ENCODE measurements around the gene OR10K2. TPM values are rescaled to one million over a fixed set of nuclear protein-coding genes. Genes with fewer than 3 reads are reported as not detected.
A peak's percentile ranks its signal among the peaks of the same experiment; 100 is the strongest.

OR10K2 gene
- total and polyA plus RNA-seq, 7 experiments from 2014 or later = not detected

DNA sequence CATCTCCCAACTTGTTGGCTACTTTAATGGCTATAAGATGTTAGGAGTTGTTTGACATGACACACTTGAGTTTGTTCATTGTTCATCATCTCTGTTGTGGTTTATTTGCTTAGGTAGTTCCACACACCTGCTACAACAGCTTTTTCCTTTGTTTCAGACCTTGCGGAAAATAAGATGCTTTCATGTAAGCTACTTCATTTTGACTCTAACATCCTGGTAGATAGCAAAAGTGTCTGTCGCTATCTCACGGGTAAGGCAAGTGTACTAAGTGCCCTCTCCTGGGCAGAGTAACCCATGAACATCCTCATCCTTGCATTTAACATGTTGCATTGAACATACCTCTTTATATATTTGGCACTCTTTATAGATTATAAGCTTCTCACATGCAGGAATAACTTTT, 25.2 kb downstream of the OR10K2 start:
- Histone ChIP-seq H3K36me3 (ENCODE audit: control insufficient read depth in 2 of 3, insufficient read depth in 3 of 3, low read length in 3 of 3) (no peaks in the 10 kb centered on the region), H3K27ac (ENCODE audit: low read depth, low read length) (no peak overlapping the region), H3K27me3 (ENCODE audit: control insufficient read depth in 2 of 2, insufficient read depth in 2 of 2, low read length in 2 of 2) (no peaks in the 10 kb centered on the region), H3K9me3 (ENCODE audit: control insufficient read depth in 2 of 3, low read length in 3 of 3) (no peaks in the 10 kb centered on the region), H3K4me1 (ENCODE audit: control insufficient read depth in 2 of 2, insufficient read depth in 2 of 2, low read length in 2 of 2) (no peaks in the 10 kb centered on the region), H3K4me3 (ENCODE audit: low read length) (no peak overlapping the region)
- ATAC-seq = no peak
- CTCF ChIA-PET = no interaction called here
- peak in 1 of 9 donors; percentile 15 for DNase-seq
- Mint-ChIP-seq H3K27ac (no peak overlapping the region), H3K9me3 (peaks cover 0 to 3% (median 0%) of the 10 kb centered on the region in 11 donors), H3K36me3 (no peaks in the 10 kb centered on the region), H3K4me1 (peaks cover 0 to 13% (median 4%) of the 10 kb centered on the region in 7 donors), H3K27me3 (peaks cover 23 to 49% (median 39%) of the 10 kb centered on the region in 5 donors), H3K4me3 (no peak overlapping the region)
- intact Hi-C loops (cut with micrococcal nuclease) = no loop called here
- POLR2A ChIA-PET = no interaction called here

DNA sequence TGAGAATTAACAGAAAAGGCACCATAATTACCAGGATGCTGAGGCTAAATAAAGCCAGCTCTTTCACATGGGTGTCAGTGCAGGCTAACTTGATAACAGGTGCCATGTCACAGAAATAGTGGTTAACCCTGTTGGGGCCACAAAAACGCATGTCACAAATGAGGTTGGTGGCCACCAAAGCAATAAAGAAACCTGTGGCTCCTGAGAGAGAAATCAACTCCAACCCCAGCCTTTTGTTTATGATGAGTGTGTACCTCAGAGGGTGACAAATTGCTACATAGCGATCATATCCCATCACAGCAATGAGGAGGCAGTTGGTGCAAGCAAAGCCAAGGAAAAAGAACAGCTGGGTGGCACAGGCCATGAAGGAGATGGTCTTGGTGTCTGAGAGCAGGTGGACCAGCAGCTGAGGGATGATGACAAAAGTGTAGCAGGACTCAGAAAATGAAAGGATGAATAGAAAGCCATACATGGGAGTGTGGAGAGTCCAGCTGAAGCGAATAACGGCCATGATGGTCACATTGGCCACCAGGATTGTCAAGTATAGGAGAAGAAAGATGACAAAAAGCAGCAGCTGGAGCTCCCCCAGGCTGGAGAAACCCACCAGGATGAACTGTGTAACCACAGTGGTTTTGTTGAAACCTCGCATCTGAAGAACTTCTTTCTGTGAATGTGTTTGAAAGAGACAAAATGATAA, 27.1 kb downstream of the OR10K2 start, which contains the start of gene OR10T2:
Gene OR10T2 (minus strand): TSS at position 649 of the 697 bp plus-strand sequence. CDS start 0 bp downstream, at position 649.
- Mint-ChIP-seq H3K27ac (no peak within 1 kb of the TSS), H3K4me3 (peak within 1 kb of the TSS in 1 of 10 donors; percentile 4), H3K9me3 (peaks cover 0 to 3% (median 0%) of the 10 kb centered on the region in 11 donors), H3K4me1 (peaks cover 0 to 13% (median 4%) of the 10 kb centered on the region in 7 donors), H3K27me3 (peaks cover 24 to 43% (median 39%) of the 10 kb centered on the region in 5 donors), H3K36me3 (no peaks in the 10 kb centered on the region)
- DNase-seq (no peak), ATAC-seq (no peak)
- H3K9me3 ChIP-seq (ENCODE audit: control insufficient read depth in 2 of 3, low read length in 3 of 3) = no peaks in the 10 kb centered on the region
- POLR2A ChIA-PET = no interaction called here
- intact Hi-C loops (cut with micrococcal nuclease) = no loop called here
- no peak within 1 kb of the TSS for H3K27ac ChIP-seq (ENCODE audit: low read depth, low read length)
- H3K4me3 ChIP-seq (ENCODE audit: low read length) = no peak within 1 kb of the TSS
- H3K36me3 ChIP-seq (ENCODE audit: control insufficient read depth in 2 of 3, insufficient read depth in 3 of 3, low read length in 3 of 3) = no peaks in the 10 kb centered on the region
- H3K27me3 ChIP-seq (ENCODE audit: control insufficient read depth in 2 of 2, insufficient read depth in 2 of 2, low read length in 2 of 2) = no peaks in the 10 kb centered on the region
- H3K4me1 ChIP-seq (ENCODE audit: control insufficient read depth in 2 of 2, insufficient read depth in 2 of 2, low read length in 2 of 2) = no peaks in the 10 kb centered on the region
- CTCF ChIA-PET = interaction anchor here (1.0 kb wide), 1 partner anchor 10 kb away, joined by 3 read pairs; no protein-coding TSS in a partner anchor

GRCh38 chr1:158396646-158397045, 29.4 kb downstream of the OR10K2 start:
- Mint-ChIP-seq H3K4me3 (no peak overlapping the region), H3K27ac (no peak overlapping the region), H3K9me3 (peaks cover 0 to 4% (median 0%) of the 10 kb centered on the region in 11 donors), H3K36me3 (no peaks in the 10 kb centered on the region), H3K27me3 (peaks cover 20 to 33% (median 26%) of the 10 kb centered on the region in 5 donors), H3K4me1 (peaks cover 0 to 13% (median 4%) of the 10 kb centered on the region in 7 donors)
- Histone ChIP-seq H3K4me1 (ENCODE audit: control insufficient read depth in 2 of 2, insufficient read depth in 2 of 2, low read length in 2 of 2) (no peaks in the 10 kb centered on the region), H3K27ac (ENCODE audit: low read depth, low read length) (no peak overlapping the region), H3K4me3 (ENCODE audit: low read length) (no peak overlapping the region), H3K9me3 (ENCODE audit: control insufficient read depth in 2 of 3, low read length in 3 of 3) (no peaks in the 10 kb centered on the region), H3K27me3 (ENCODE audit: control insufficient read depth in 2 of 2, insufficient read depth in 2 of 2, low read length in 2 of 2) (no peaks in the 10 kb centered on the region), H3K36me3 (ENCODE audit: control insufficient read depth in 2 of 3, insufficient read depth in 3 of 3, low read length in 3 of 3) (no peaks in the 10 kb centered on the region)
- ChIA-PET POLR2A (no interaction called here), CTCF (no interaction called here)
- intact Hi-C loops (cut with micrococcal nuclease) = no loop called here
- DNase-seq (no peak), ATAC-seq (no peak)

DNA sequence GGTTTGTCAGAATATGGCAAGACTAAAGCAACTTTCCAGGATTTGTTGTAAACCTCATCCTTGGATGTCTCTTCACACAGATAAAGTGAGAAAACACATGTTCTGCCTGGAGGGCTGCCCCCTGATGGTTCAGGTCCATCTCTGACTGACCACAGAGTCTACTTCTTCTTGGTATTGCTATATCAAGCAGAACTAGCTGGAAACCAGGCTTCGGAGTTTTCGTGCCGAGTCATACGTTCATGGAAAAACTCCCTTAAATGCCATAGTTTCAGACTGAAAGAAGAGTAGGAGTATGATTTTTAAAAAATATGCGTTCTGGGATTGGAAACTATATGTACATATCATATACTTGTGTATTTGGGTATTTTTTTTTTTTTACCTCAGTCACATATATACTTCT, 32.6 kb downstream of the OR10K2 start:
- Mint-ChIP-seq H3K4me1 (peaks cover 0 to 10% (median 5%) of the 10 kb centered on the region in 7 donors), H3K27me3 (peaks cover 6 to 22% (median 14%) of the 10 kb centered on the region in 5 donors), H3K4me3 (no peak overlapping the region), H3K27ac (no peak overlapping the region), H3K9me3 (peaks cover 0 to 4% (median 0%) of the 10 kb centered on the region in 11 donors), H3K36me3 (no peaks in the 10 kb centered on the region)
- Histone ChIP-seq H3K9me3 (ENCODE audit: control insufficient read depth in 2 of 3, low read length in 3 of 3) (no peaks in the 10 kb centered on the region), H3K4me3 (ENCODE audit: low read length) (no peak overlapping the region), H3K36me3 (ENCODE audit: control insufficient read depth in 2 of 3, insufficient read depth in 3 of 3, low read length in 3 of 3) (no peaks in the 10 kb centered on the region), H3K4me1 (ENCODE audit: control insufficient read depth in 2 of 2, insufficient read depth in 2 of 2, low read length in 2 of 2) (no peaks in the 10 kb centered on the region), H3K27ac (ENCODE audit: low read depth, low read length) (no peak overlapping the region), H3K27me3 (ENCODE audit: control insufficient read depth in 2 of 2, insufficient read depth in 2 of 2, low read length in 2 of 2) (no peaks in the 10 kb centered on the region)
- POLR2A ChIA-PET = no interaction called here
- intact Hi-C loops (cut with micrococcal nuclease) = no loop called here
- DNase-seq (no peak), ATAC-seq (no peak)
- CTCF ChIA-PET = no interaction called here

DNA sequence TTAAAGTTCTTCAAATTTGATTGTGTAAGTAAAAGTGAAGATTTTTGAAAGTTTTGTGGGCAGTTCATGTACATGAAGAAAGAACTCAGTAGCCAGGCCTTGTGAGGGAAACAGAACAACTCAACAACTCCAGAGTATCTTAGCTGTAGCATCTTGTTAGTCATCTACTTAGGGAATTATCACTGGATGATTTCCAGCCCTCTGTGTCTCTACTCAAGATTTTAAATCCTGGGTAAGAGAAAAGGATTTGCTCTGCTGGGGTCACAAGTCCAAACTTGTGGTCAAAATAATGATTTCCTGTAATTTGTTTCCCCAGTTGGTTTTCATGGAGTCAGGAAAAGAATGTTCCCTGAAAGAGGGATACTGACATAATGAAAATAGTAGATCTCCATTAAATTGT, 34.9 kb downstream of the OR10K2 start:
- H3K27ac Mint-ChIP-seq = no peak overlapping the region
- DNase-seq (no peak), ATAC-seq (no peak)
- Histone ChIP-seq H3K27me3 (ENCODE audit: control insufficient read depth in 2 of 2, insufficient read depth in 2 of 2, low read length in 2 of 2) (no peaks in the 10 kb centered on the region), H3K4me3 (ENCODE audit: low read length) (no peak overlapping the region), H3K9me3 (ENCODE audit: control insufficient read depth in 2 of 3, low read length in 3 of 3) (no peaks in the 10 kb centered on the region), H3K36me3 (ENCODE audit: control insufficient read depth in 2 of 3, insufficient read depth in 3 of 3, low read length in 3 of 3) (no peaks in the 10 kb centered on the region), H3K27ac (ENCODE audit: low read depth, low read length) (no peak overlapping the region), H3K4me1 (ENCODE audit: control insufficient read depth in 2 of 2, insufficient read depth in 2 of 2, low read length in 2 of 2) (no peaks in the 10 kb centered on the region)
- H3K9me3 Mint-ChIP-seq = peaks cover 0 to 9% (median 0%) of the 10 kb centered on the region in 11 donors
- H3K4me1 Mint-ChIP-seq = peaks cover 0 to 10% (median 5%) of the 10 kb centered on the region in 7 donors
- no peak overlapping the region for H3K4me3 Mint-ChIP-seq
- no peaks in the 10 kb centered on the region for H3K36me3 Mint-ChIP-seq
- ChIA-PET POLR2A (no interaction called here), CTCF (no interaction called here)
- H3K27me3 Mint-ChIP-seq = peaks cover 3 to 22% (median 5%) of the 10 kb centered on the region in 5 donors
- intact Hi-C loops (cut with micrococcal nuclease) = no loop called here

DNA sequence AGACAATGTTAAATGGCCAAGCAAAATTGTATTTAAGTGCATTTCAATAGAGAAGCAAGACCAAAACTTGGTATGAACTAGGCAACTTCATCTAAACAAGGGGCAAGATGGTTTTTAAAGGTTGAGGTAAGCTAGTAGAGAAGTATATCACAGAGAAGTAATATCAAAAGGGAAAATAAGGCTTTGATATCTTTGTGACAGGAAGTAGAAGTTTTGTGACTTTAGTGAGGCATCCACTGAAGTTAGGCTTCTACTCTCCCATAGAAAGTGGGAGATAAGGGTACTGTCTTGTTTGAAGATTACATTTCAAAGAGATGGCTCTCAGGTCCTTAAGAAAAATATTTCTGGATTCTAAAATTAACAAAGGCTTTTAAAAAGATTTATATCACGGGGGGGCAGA, 35.7 kb downstream of the OR10K2 start:
- no peak for ATAC-seq
- intact Hi-C loops (cut with micrococcal nuclease) = no loop called here
- H3K4me3 ChIP-seq (ENCODE audit: low read length) = no peak overlapping the region
- H3K27ac ChIP-seq (ENCODE audit: low read depth, low read length) = no peak overlapping the region
- no peaks in the 10 kb centered on the region for H3K27me3 ChIP-seq (ENCODE audit: control insufficient read depth in 2 of 2, insufficient read depth in 2 of 2, low read length in 2 of 2)
- no peaks in the 10 kb centered on the region for H3K36me3 ChIP-seq (ENCODE audit: control insufficient read depth in 2 of 3, insufficient read depth in 3 of 3, low read length in 3 of 3)
- H3K4me1 Mint-ChIP-seq = peaks cover 0 to 10% (median 5%) of the 10 kb centered on the region in 7 donors
- no peak overlapping the region for H3K27ac Mint-ChIP-seq
- ChIA-PET POLR2A (no interaction called here), CTCF (no interaction called here)
- H3K36me3 Mint-ChIP-seq = no peaks in the 10 kb centered on the region
- no peak for DNase-seq
- H3K4me1 ChIP-seq (ENCODE audit: control insufficient read depth in 2 of 2, insufficient read depth in 2 of 2, low read length in 2 of 2) = no peaks in the 10 kb centered on the region
- H3K9me3 Mint-ChIP-seq = peaks cover 0 to 9% (median 0%) of the 10 kb centered on the region in 11 donors
- no peak overlapping the region for H3K4me3 Mint-ChIP-seq
- H3K27me3 Mint-ChIP-seq = peaks cover 1 to 21% (median 8%) of the 10 kb centered on the region in 5 donors
- no peaks in the 10 kb centered on the region for H3K9me3 ChIP-seq (ENCODE audit: control insufficient read depth in 2 of 3, low read length in 3 of 3)

- Histone ChIP-seq H3K4me1 (ENCODE audit: control insufficient read depth in 2 of 2, insufficient read depth in 2 of 2, low read length in 2 of 2) (no peaks in the 10 kb centered on the region), H3K9me3 (ENCODE audit: control insufficient read depth in 2 of 3, low read length in 3 of 3) (peaks cover 0 to 12% (median 0%) of the 10 kb centered on the region in 3 experiments), H3K27me3 (ENCODE audit: control insufficient read depth in 2 of 2, insufficient read depth in 2 of 2, low read length in 2 of 2) (no peaks in the 10 kb centered on the region), H3K36me3 (ENCODE audit: control insufficient read depth in 2 of 3, insufficient read depth in 3 of 3, low read length in 3 of 3) (no peaks in the 10 kb centered on the region), H3K27ac (ENCODE audit: low read depth, low read length) (no peak overlapping the region), H3K4me3 (ENCODE audit: low read length) (no peak overlapping the region)
- no peaks in the 10 kb centered on the region for H3K4me1 Mint-ChIP-seq
- peaks cover 3 to 50% (median 39%) of the 10 kb centered on the region in 5 donors for H3K27me3 Mint-ChIP-seq
- no peak for ATAC-seq
- intact Hi-C loops (cut with micrococcal nuclease) = no loop called here
- no peak overlapping the region for H3K4me3 Mint-ChIP-seq
- H3K9me3 Mint-ChIP-seq = peaks cover 0 to 38% (median 12%) of the 10 kb centered on the region in 11 donors
- peaks cover 0 to 6% (median 0%) of the 10 kb centered on the region in 5 donors for H3K36me3 Mint-ChIP-seq
- CTCF ChIA-PET = no interaction called here
- no peak for DNase-seq
- H3K27ac Mint-ChIP-seq = no peak overlapping the region
- POLR2A ChIA-PET = no interaction called here
Observed at GRCh38 chr1:158374860-158375259, 51.2 kb downstream of the OR10K2 start.

Measured in naive thymus-derived CD4-positive, alpha-beta T cell (primary cell).